SK-N-SH (cell line): ENCODE measurements around the gene PPP1R13L. TPM values are rescaled to one million over a fixed set of nuclear protein-coding genes. Genes with fewer than 3 reads are reported as not detected.

Source experiments
- CTCF ChIA-PET: fragments of 300-600, 350-600 bp; formaldehyde crosslinking; extraction: SDS; loops from one replicate; lab custom pipeline; 2021; lab: Yijun Ruan, JAX
- POLR2A ChIA-PET: fragments of 350-600 bp; sonication (Branson Sonifier 250); formaldehyde crosslinking; extraction: SDS; loops from one replicate; lab custom pipeline; 2020; ENCODE audit warnings: antibody characterized with exemption, inconsistent platforms; lab: Yijun Ruan, JAX
- DNase-seq: peaks from one replicate; pipeline ENCODE4 v3.0.0; 2012
- H2AFZ ChIP-seq: fragments of 200-600 bp; sonication (generic); 2 replicates; pipeline ENCODE4 v1.8.1; 2016; ENCODE audit warnings: antibody characterized with exemption, mild to moderate bottlenecking, low read depth
- H3F3A ChIP-seq: fragments of 200-600 bp; sonication (generic); replicated peaks from 2 replicates; pipeline ENCODE3; 2016; ENCODE audit warnings: antibody characterized with exemption, mild to moderate bottlenecking; ENCODE audit not compliant: insufficient read depth
- H3K27ac ChIP-seq, 2 experiments: fragments of 200-500 bp in 1 of 2; fragments of 200-600 bp in 1 of 2; sonication (Bioruptor generic) in 1 of 2; sonication (generic), shearing (Covaris generic) in 1 of 2; 2 replicates each; pipeline versions ENCODE4 v1.5.1 to v1.6.1; 2014 to 2016; ENCODE audit warnings: low read depth in 2 of 2, inconsistent platforms in 1 of 2, low read length in 1 of 2, mild to moderate bottlenecking in 1 of 2, mixed read lengths in 1 of 2
- H3K27me3 ChIP-seq: fragments of 200-600 bp; sonication (generic), shearing (Covaris generic); 2 replicates; pipeline ENCODE4 v1.6.1; 2016; ENCODE audit warnings: mixed run types; ENCODE audit not compliant: insufficient read depth
- H3K36me3 ChIP-seq, 2 experiments: fragments of 200-500 bp in 1 of 2; fragments of 200-600 bp in 1 of 2; sonication (Bioruptor generic) in 1 of 2; sonication (generic) in 1 of 2; replicated peaks in 1 of 2; 2 replicates each; pipeline versions ENCODE3 to v1.5.1; 2014 to 2016; ENCODE audit warnings: low read length in 1 of 2, mild to moderate bottlenecking in 1 of 2; ENCODE audit not compliant: insufficient read depth in 2 of 2, control insufficient read depth in 1 of 2
- H3K4me1 ChIP-seq, 2 experiments: fragments of 200-500 bp in 1 of 2; fragments of 200-600 bp in 1 of 2; sonication (Bioruptor generic) in 1 of 2; sonication (generic), shearing (Covaris generic) in 1 of 2; 2 replicates each; pipeline versions ENCODE4 v1.5.1 to v1.6.1; 2014 to 2016; ENCODE audit warnings: low read depth in 1 of 2, low read length in 1 of 2, mixed run types in 1 of 2; ENCODE audit not compliant: insufficient read depth in 2 of 2, control insufficient read depth in 1 of 2
- H3K4me2 ChIP-seq: fragments of 200-600 bp; sonication (generic), shearing (Covaris generic); 2 replicates; pipeline ENCODE4 v1.6.1; 2017; ENCODE audit warnings: mixed run types
- H3K4me3 ChIP-seq, 2 experiments: fragments of 200-500 bp in 1 of 2; fragments of 200-600 bp in 1 of 2; sonication (Bioruptor generic) in 1 of 2; sonication (generic), shearing (Covaris generic) in 1 of 2; 2 replicates each; pipeline versions ENCODE4 v1.5.1 to v1.8.1; 2014 to 2016; ENCODE audit warnings: low read depth in 2 of 2, inconsistent platforms in 1 of 2, low read length in 1 of 2, mild to moderate bottlenecking in 1 of 2, mixed read lengths in 1 of 2, moderate library complexity in 1 of 2
- H3K79me2 ChIP-seq: fragments of 200-600 bp; sonication (generic); 2 replicates; pipeline ENCODE4 v1.8.1; 2017; ENCODE audit warnings: mild to moderate bottlenecking; ENCODE audit not compliant: insufficient read depth
- H3K9ac ChIP-seq: fragments of 200-600 bp; sonication (generic); 2 replicates; pipeline ENCODE4 v1.6.1; 2017; ENCODE audit warnings: mixed run types
- H3K9me2 ChIP-seq: fragments of 200-600 bp; sonication (generic); 2 replicates; pipeline ENCODE4 v1.6.1; 2017; ENCODE audit warnings: mixed run types
- H3K9me3 ChIP-seq: fragments of 200-600 bp; sonication (generic); 2 replicates; pipeline ENCODE4 v1.6.1; 2017; ENCODE audit warnings: mixed run types, mild to moderate bottlenecking, moderate library complexity
- H4K20me1 ChIP-seq: fragments of 200-600 bp; sonication (generic); 2 replicates; pipeline ENCODE4 v1.6.1; 2017; ENCODE audit warnings: mild to moderate bottlenecking, mixed run types; ENCODE audit not compliant: insufficient read depth
- CHD2 ChIP-seq: fragments of 150-350 bp; IDR thresholded peaks from 2 replicates; pipeline ENCODE4 v1.6.1; 2018; ENCODE audit warnings: low read length; ENCODE audit not compliant: partially characterized antibody
- ELF1 ChIP-seq: IDR thresholded peaks from 2 replicates; pipeline ENCODE4 v1.4.0; 2012
- EP300 ChIP-seq, 2 experiments: IDR thresholded peaks; 2 replicates each; pipeline versions ENCODE4 v1.4.0 to v1.6.1; 2012; ENCODE audit warnings: borderline replicate concordance in 1 of 2, low read depth in 1 of 2, low read length in 1 of 2
- GABPA ChIP-seq: IDR thresholded peaks from 2 replicates; pipeline ENCODE4 v1.4.0; 2012; ENCODE audit warnings: low read depth, mild to moderate bottlenecking
- JUND ChIP-seq: IDR thresholded peaks from 2 replicates; pipeline ENCODE4 v1.4.0; 2012
- MXI1 ChIP-seq: IDR thresholded peaks from 2 replicates; pipeline ENCODE4 v1.6.1; 2012; ENCODE audit warnings: mild to moderate bottlenecking, low read depth, low read length, improper control_type of control experiment
- NRF1 ChIP-seq: IDR thresholded peaks from 2 replicates; pipeline ENCODE4 v1.6.1; 2012; ENCODE audit warnings: low read depth, mild to moderate bottlenecking, low read length
- POLR2AphosphoS5 ChIP-seq: IDR thresholded peaks from 2 replicates; pipeline ENCODE4 v1.6.1; 2012; ENCODE audit warnings: low read depth, low read length
- RCOR1 ChIP-seq: fragments of 150-350 bp; IDR thresholded peaks from 2 replicates; pipeline ENCODE4 v1.6.1; 2017; ENCODE audit warnings: antibody characterized with exemption, low read length
- RXRA ChIP-seq: IDR thresholded peaks from 2 replicates; pipeline ENCODE4 v1.4.0; 2012; ENCODE audit warnings: low read depth, mild to moderate bottlenecking, borderline replicate concordance
- SIN3A ChIP-seq: IDR thresholded peaks from 2 replicates; pipeline ENCODE4 v1.6.1; 2012; ENCODE audit warnings: low read depth, mild to moderate bottlenecking, low read length, moderate library complexity, borderline replicate concordance
- TAF1 ChIP-seq: IDR thresholded peaks from 2 replicates; pipeline ENCODE4 v1.6.1; 2012; ENCODE audit warnings: low read depth, mild to moderate bottlenecking, low read length, moderate library complexity, borderline replicate concordance
- TCF12 ChIP-seq: IDR thresholded peaks from 2 replicates; pipeline ENCODE4 v1.4.0; 2012
- USF1 ChIP-seq: IDR thresholded peaks from 2 replicates; pipeline ENCODE4 v1.4.0; 2012; ENCODE audit warnings: low read depth, borderline replicate concordance
- YY1 ChIP-seq: IDR thresholded peaks from 2 replicates; pipeline ENCODE4 v1.4.0; 2012; ENCODE audit warnings: low read depth, mild to moderate bottlenecking
- WGBS: methylation state at CpG from one replicate; pipeline ENCODE4 v1.1.6; 2017; ENCODE audit warnings: low lambda C conversion rate; 5-methylcytosine and 5-hydroxymethylcytosine counted together
- polyA plus RNA-seq, 3 experiments: library from polyadenylated mRNA; depleted of rRNA; stranded (reverse); fragments of >200 nt; gene quantifications; 2 replicates each; pipeline ENCODE4 v1.2.3, GENCODE V29; 2012
- TF ChIP-seq, protein P1 (sequence below): IDR thresholded peaks from 2 replicates; pipeline ENCODE4 v1.4.0; 2012; ENCODE audit warnings: low read depth

The PPP1R13L gene
- polyA plus RNA-seq, 1 of the 3 experiments (the other 2 are of a cell fraction): 18.0 TPM

DNA sequence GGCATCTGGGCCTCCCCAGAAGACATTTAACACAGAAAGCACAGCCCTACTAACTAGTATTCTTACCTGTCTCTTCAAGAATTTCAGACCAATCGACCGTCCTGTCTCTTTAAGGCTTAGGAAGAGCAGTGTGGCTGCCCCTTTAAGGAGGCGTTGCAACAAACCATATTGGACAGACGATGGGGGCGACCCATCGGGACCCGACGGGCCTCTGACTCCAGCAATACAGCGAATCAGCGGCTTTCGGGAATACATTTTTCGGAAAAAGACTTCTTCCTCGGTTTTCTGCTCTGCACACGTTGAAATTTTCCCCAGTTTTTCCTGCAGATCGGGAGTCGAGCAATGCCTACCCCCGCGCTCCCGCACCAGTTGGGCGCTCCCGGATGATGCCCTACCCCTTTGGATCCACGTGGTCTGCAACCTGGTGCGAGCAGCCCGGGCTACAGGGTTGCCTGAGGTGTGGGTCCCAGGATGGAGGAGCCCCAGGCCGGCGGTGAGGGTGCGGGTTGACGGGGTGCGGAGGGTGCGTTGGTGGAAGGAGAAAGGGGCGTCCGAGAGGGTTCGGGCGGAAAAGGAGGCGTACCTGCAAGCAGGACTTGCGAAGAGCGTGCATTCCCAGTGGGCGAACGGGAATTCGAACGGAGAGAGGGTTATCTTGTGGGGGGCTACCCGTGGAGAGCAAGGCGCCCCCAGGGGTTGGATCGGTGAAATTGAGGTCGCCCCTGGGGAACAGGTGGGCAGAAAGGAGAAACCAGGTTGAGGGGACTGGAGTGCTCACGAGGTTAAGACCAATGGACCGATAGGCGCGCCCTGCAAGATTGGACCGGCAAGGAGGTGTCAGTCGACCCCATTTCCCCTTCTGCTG is 1.6 kb upstream of the PPP1R13L start, which contains the start of gene POLR1G:
POLR1G (plus strand) TSS at position 419 of the 865 bp plus-strand sequence; CDS start at position 472, 53 bp downstream.
- Histone ChIP-seq H3K4me1 (peaks cover 16 to 26% of the 10 kb centered on the region in 2 experiments; a peak in 3 of 4 replicates), H2AFZ (peak within 1 kb of the TSS; percentile 82), H3K9me2 (no peaks in the 10 kb centered on the region), H3F3A (peaks cover 15% of the 10 kb centered on the region), H3K4me3 (peak within 1 kb of the TSS; percentile 87 to 97), H3K79me2 (peaks cover 57% of the 10 kb centered on the region), H3K9ac (peak within 1 kb of the TSS; percentile 97), H4K20me1 (no peaks in the 10 kb centered on the region), H3K36me3 (peaks cover 2 to 13% of the 10 kb centered on the region in 2 experiments), H3K4me2 (peak within 1 kb of the TSS; percentile 88), H3K27me3 (no peaks in the 10 kb centered on the region), H3K9me3 (no peaks in the 10 kb centered on the region), H3K27ac (peak within 1 kb of the TSS; percentile 96 to 98)
- CTCF ChIA-PET: interaction anchor here (0.7 to 2.7 kb wide), 4 partner anchors 10 to 79 kb away, joined by 3 to 14 read pairs (median 5); no protein-coding TSS in a partner anchor
- peak; percentile 90 for DNase-seq
- POLR2A ChIA-PET: interaction anchor here (1.2 to 1.5 kb wide), 2 partner anchors 10 to 11 kb away, joined by 3 to 4 read pairs; no protein-coding TSS in a partner anchor
- 2% methylated on average over 45 of the region's 51 CpGs for WGBS
- TF ChIP-seq POLR2AphosphoS5: no peak; the same call in 1 of the 2 replicates
- peak; percentile 72 for TF ChIP-seq TAF1
- peak; percentile 86; the same call in 1 of the 2 replicates for TF ChIP-seq SIN3A
- TF ChIP-seq GABPA: 0 out of 2 replicates have a peak, but pooled peaks have one; percentile 25
- peak; percentile 42 for TF ChIP-seq CHD2
- TF ChIP-seq EP300 (IDR thresholded peaks at IDR 0.05; ENCODE audit: borderline replicate concordance in 1 of 2, low read depth in 1 of 2, low read length in 1 of 2): peak in 1 of 2 experiments; percentile 50; a peak in 1 of 4 replicates
- no peak for TF ChIP-seq NRF1
- TF ChIP-seq MXI1: peak; percentile 100
- no peak for TF ChIP-seq RXRA
- TF ChIP-seq, protein P1, sequence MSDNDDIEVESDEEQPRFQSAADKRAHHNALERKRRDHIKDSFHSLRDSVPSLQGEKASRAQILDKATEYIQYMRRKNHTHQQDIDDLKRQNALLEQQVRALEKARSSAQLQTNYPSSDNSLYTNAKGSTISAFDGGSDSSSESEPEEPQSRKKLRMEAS: peak; percentile 98
- TF ChIP-seq ELF1: no peak
- TF ChIP-seq RCOR1: no peak
- TF ChIP-seq JUND: peak; percentile 50
- no peak for TF ChIP-seq TCF12
- peak; percentile 86 for TF ChIP-seq USF1
- TF ChIP-seq YY1: no peak
